SH-SY5Y (cell line): ENCODE results near the gene NABP2.

Experiments used
- GATA2 ChIP-seq: IDR thresholded peaks from 2 replicates; pipeline ENCODE4 v1.6.1; 2011; ENCODE audit warnings: mild to moderate bottlenecking, low read depth, low read length
- GATA3 ChIP-seq: IDR thresholded peaks from 2 replicates; pipeline ENCODE4 v1.6.1; 2011; ENCODE audit warnings: low read depth, mild to moderate bottlenecking, low read length, moderate library complexity

The NABP2 gene

GRCh38 chr12:56224102-56224701 lies at the start of gene NABP2:
TSS of gene NABP2 (plus strand) at chr12:56224342. CDS start at chr12:56224857, 515 bp downstream.
- TF ChIP-seq GATA3 (no peak), GATA2 (no peak)

- TF ChIP-seq GATA3 (no peak), GATA2 (no peak)
These were observed 45.8 kb upstream of the NABP2 start for GRCh38 chr12:56178347-56178746.

- TF ChIP-seq GATA3 (no peak), GATA2 (no peak)
These were observed 37.2 kb upstream of the NABP2 start for GRCh38 chr12:56186957-56187356.

GRCh38 chr12:56188131-56188777 lies 35.9 kb upstream of the NABP2 start:
- TF ChIP-seq GATA3 = no peak
- no peak for TF ChIP-seq GATA2

GRCh38 chr12:56188778-56189098 lies 35.4 kb upstream of the NABP2 start:
- TF ChIP-seq GATA3 (no peak), GATA2 (no peak)

GRCh38 chr12:56189099-56189917 lies 34.8 kb upstream of the NABP2 start, which contains the start of gene SMARCC2:
TSS of gene SMARCC2 (minus strand) at chr12:56189483. CDS start at chr12:56189461, 22 bp downstream.
- TF ChIP-seq GATA2 = no peak
- TF ChIP-seq GATA3 = no peak

- TF ChIP-seq GATA3 (no peak), GATA2 (no peak; the same call in 1 of the 2 replicates)
These were observed 34.0 kb upstream of the NABP2 start for GRCh38 chr12:56189918-56190694.

- TF ChIP-seq GATA2 (no peak), GATA3 (no peak)
These were observed 33.4 kb upstream of the NABP2 start for GRCh38 chr12:56190695-56191155.

- no peak for TF ChIP-seq GATA2
- TF ChIP-seq GATA3 = no peak
These were observed 31.6 kb upstream of the NABP2 start for GRCh38 chr12:56192582-56192981.

- no peak for TF ChIP-seq GATA3
- no peak for TF ChIP-seq GATA2
These were observed 31.0 kb upstream of the NABP2 start for GRCh38 chr12:56193025-56193578.

GRCh38 chr12:56197921-56198635 lies 26.1 kb upstream of the NABP2 start:
- TF ChIP-seq GATA3 (no peak), GATA2 (no peak)

GRCh38 chr12:56198836-56199235 lies 25.3 kb upstream of the NABP2 start:
- TF ChIP-seq GATA3 (no peak), GATA2 (no peak)

GRCh38 chr12:56202366-56202765 lies 21.8 kb upstream of the NABP2 start:
- TF ChIP-seq GATA2 (no peak), GATA3 (no peak)
